Measurements from ENCODE around the gene CNTN3. TPM values are rescaled to one million over a fixed set of nuclear protein-coding genes. Genes with fewer than 3 reads are reported as not detected.

The CNTN3 gene
- total and polyA plus RNA-seq, 2 experiments from 2014 or later, result 4.1 to 12.1 TPM

DNA sequence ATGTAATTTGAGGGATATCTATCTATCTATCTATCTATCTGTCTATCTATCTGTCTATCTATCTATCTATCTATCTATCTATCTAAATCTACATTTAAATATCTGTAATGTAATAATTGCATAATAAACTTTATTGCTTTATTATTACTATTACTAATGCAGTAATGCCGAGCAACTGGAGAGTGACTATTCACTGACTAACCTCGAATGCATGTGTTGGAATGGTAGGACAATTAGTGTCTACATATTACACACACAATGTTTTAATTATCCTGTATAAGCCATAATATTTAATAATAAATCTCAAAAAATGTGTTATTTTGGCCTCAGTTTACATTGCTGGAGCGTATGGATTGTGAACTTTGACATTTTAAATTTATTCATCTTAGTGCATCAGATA is 25.2 kb upstream of the CNTN3 start:
- no peaks in the 10 kb centered on the region for H3K36me3 ChIP-seq (replicated peaks; ENCODE audit: insufficient read depth, low read depth)
- H3K27ac ChIP-seq, result no peak overlapping the region
- peaks cover 10% of the 10 kb centered on the region for H3K4me1 ChIP-seq (ENCODE audit: insufficient read depth)
- no peaks in the 10 kb centered on the region for H4K20me1 ChIP-seq (ENCODE audit: insufficient read depth, poor library complexity, severe bottlenecking)
- WGBS (ENCODE audit: low lambda C conversion rate, missing lambda C conversion rate), result 86% methylated on average over 3 of the region's 3 CpGs
- TF ChIP-seq CTCF (IDR thresholded peaks at IDR 0.05; ENCODE audit: poor library complexity) (no peak), EZH2phosphoT487 (IDR thresholded peaks at IDR 0.05; ENCODE audit: low read depth, severe bottlenecking, unreplicated experiment) (no peak), EZH2 (IDR thresholded peaks at IDR 0.05; ENCODE audit: borderline replicate concordance) (no peak)
- no peaks in the 10 kb centered on the region for H3K27me3 ChIP-seq
- H3K4me3 ChIP-seq, result no peak overlapping the region
- no peak overlapping the region for H3K4me2 ChIP-seq
- H3K9me3 ChIP-seq (ENCODE audit: low read depth), result no peaks in the 10 kb centered on the region
- no peaks in the 10 kb centered on the region for H3K9me2 ChIP-seq (replicated peaks; ENCODE audit: insufficient read depth)
- H2AFZ ChIP-seq, result no peak overlapping the region
- no peaks in the 10 kb centered on the region for H3K79me2 ChIP-seq
- DNase-seq (ENCODE audit: low spot score), result no peak

DNA sequence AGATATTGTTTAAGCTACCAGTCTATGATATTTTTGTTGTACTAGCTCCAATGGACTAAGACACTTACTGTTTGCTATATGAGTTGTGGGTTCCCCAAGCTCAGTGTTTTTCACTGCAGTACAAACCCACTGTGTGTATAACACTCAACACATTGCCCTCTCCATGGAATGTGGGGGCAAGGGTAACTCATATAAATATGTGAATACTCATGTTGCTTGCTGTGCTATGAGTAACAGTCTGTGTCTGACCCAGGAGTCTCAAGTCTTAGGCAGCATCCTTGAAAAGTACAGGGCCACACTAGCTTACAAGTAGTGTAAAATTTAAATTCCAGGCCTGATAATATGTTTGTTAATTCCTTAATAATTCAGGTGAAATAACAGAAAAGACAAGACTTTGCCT is 22.5 kb upstream of the CNTN3 start:
- no peaks in the 10 kb centered on the region for H3K9me3 ChIP-seq (ENCODE audit: low read depth)
- no peak overlapping the region for H3K4me2 ChIP-seq
- H3K27me3 ChIP-seq, result no peaks in the 10 kb centered on the region
- no peak for DNase-seq (ENCODE audit: low spot score)
- no peaks in the 10 kb centered on the region for H3K9me2 ChIP-seq (replicated peaks; ENCODE audit: insufficient read depth)
- H3K4me3 ChIP-seq, result no peak overlapping the region
- TF ChIP-seq EZH2 (IDR thresholded peaks at IDR 0.05; ENCODE audit: borderline replicate concordance) (no peak), CTCF (IDR thresholded peaks at IDR 0.05; ENCODE audit: poor library complexity) (no peak), EZH2phosphoT487 (IDR thresholded peaks at IDR 0.05; ENCODE audit: low read depth, severe bottlenecking, unreplicated experiment) (no peak)
- no peak overlapping the region for H3K27ac ChIP-seq
- H2AFZ ChIP-seq, result no peak overlapping the region
- H3K4me1 ChIP-seq (ENCODE audit: insufficient read depth), result no peaks in the 10 kb centered on the region
- no peaks in the 10 kb centered on the region for H3K36me3 ChIP-seq (replicated peaks; ENCODE audit: insufficient read depth, low read depth)
- H3K79me2 ChIP-seq, result no peaks in the 10 kb centered on the region
- no peaks in the 10 kb centered on the region for H4K20me1 ChIP-seq (ENCODE audit: insufficient read depth, poor library complexity, severe bottlenecking)

GRCh38 chr3:74633021-74633420 is 18.6 kb upstream of the CNTN3 start:
- no peaks in the 10 kb centered on the region for H3K36me3 ChIP-seq (replicated peaks; ENCODE audit: insufficient read depth, low read depth)
- no peak for DNase-seq (ENCODE audit: low spot score)
- H3K4me3 ChIP-seq, result no peak overlapping the region
- no peaks in the 10 kb centered on the region for H3K9me2 ChIP-seq (replicated peaks; ENCODE audit: insufficient read depth)
- H3K79me2 ChIP-seq, result no peaks in the 10 kb centered on the region
- no peaks in the 10 kb centered on the region for H3K4me1 ChIP-seq (ENCODE audit: insufficient read depth)
- no peak overlapping the region for H3K27ac ChIP-seq
- H3K27me3 ChIP-seq, result no peaks in the 10 kb centered on the region
- 79% methylated on average over 1 of the region's 1 CpG for WGBS (ENCODE audit: low lambda C conversion rate, missing lambda C conversion rate)
- TF ChIP-seq EZH2 (IDR thresholded peaks at IDR 0.05; ENCODE audit: borderline replicate concordance) (no peak), EZH2phosphoT487 (IDR thresholded peaks at IDR 0.05; ENCODE audit: low read depth, severe bottlenecking, unreplicated experiment) (no peak), CTCF (IDR thresholded peaks at IDR 0.05; ENCODE audit: poor library complexity) (no peak)
- no peak overlapping the region for H3K4me2 ChIP-seq
- H2AFZ ChIP-seq, result no peak overlapping the region
- no peaks in the 10 kb centered on the region for H4K20me1 ChIP-seq (ENCODE audit: insufficient read depth, poor library complexity, severe bottlenecking)
- H3K9me3 ChIP-seq (ENCODE audit: low read depth), result no peaks in the 10 kb centered on the region
